GM23248 (cell line): ENCODE measurements around the gene PHLDB1.

Experiments
- EZH2 ChIP-seq: fragments of 200-600 bp; sonication (generic); IDR thresholded peaks from 2 replicates; pipeline ENCODE4 v1.6.1; 2018; ENCODE audit warnings: antibody characterized with exemption, mild to moderate bottlenecking; ENCODE audit not compliant: insufficient read depth, poor library complexity, severe bottlenecking
- EZH2phosphoT487 ChIP-seq: fragments of 200-600 bp; sonication (generic); IDR thresholded peaks from 2 replicates; pipeline ENCODE4 v1.6.1; 2018; ENCODE audit warnings: antibody characterized with exemption, moderate library complexity, mild to moderate bottlenecking, low read depth; ENCODE audit not compliant: insufficient read depth

DNA sequence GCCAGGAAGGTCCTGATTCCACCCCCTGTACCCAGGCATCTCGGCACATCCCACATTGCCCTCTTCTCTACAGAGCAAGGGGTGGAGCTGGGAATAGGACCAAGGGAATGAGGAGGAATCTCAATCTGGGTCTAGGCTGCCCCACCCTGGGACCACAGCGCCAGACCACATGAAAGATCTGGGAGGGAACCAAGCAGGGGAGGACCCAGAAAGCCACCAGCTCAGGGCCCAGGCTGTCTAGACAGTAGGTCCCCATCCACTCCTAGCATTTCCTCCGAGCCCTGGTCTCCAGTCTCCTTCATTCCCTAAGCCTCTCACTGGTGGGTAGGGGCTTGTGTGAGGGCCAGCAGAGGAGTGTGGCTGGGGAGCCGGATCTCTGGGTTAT lies 11.6 kb downstream of the PHLDB1 start:
- TF ChIP-seq EZH2 (no peak), EZH2phosphoT487 (no peak)
